HG02623 (cell line): ENCODE data around the gene PIK3AP1.
"Not testable (repeated sequence)": the region's sequence is repeated elsewhere in the genome, so short reads cannot be mapped to it uniquely, and the experiment has no call there.

Experiments
- ATAC-seq: cut with Tn5 transposase; IDR thresholded peaks from one replicate; pipeline ENCODE4 v1.9.1; 2021; ENCODE audit warnings: moderate library complexity; ENCODE audit not compliant: unreplicated experiment

PIK3AP1 gene

DNA sequence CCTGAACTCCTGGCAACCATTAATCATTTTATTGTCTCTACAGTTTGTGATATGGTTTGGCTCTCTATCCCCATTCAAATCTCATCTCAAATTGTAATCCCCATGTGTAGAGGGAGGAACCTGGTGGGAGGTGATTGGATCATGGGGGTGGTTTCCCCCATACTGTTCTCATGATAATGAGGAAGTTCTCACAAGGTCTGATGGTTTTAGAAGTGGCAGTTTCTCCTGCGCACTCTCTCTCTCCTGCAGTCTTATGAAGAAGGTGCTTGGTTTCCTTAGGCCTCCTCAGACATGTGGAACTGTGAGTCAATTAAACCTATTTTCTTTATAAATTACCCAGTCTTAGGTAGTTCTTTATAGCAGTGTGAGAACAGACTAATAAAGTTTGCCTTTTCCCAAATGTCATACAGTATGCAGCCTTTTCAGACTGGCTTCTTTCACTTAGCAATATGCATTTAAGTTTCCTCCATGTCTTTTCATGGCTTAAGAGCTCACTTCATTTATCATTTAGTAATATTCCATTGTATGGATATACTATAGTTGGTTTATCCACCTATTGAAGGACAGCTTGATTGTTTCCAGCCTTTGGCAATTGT, 17.1 kb upstream of the PIK3AP1 start:
- not testable (repeated sequence) for ATAC-seq

DNA sequence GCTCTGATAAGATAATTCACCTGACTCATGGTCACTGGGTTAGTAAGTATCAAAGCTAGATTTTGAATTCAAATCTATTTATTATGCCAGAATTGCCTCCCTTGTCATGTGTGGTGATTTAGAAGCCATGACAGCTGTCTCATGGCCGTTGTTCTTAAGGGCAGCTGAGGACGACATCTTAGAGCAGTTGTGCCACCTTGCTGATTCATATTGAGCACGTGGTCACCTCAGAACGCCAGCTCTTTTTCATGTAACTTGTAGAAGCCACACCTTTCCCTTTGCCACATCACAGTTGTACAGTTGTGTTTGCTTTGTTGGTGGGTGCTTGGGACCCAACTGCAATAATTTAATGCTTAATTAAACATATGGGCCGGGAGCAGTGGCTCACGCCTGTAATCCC, 4.3 kb upstream of the PIK3AP1 start:
- no peak for ATAC-seq

DNA sequence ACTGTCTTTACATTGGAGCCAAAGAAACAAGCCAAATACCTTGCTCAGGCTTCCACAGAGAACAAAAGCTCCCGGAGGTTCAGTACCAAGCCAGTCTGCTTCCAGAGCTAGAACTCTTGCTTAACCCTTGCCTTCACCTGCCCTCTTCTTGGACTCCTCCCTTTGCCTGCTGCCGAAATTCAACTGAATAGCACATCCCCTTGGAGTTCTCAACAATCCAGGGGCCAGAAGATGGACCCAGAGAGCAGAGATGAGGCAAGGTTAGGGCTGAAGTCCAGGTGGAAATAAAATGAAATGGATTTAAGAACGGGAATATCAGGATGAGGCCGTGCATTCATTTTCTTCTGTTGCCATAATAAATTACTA, 876 bp upstream of the PIK3AP1 start:
- ATAC-seq = no peak

DNA sequence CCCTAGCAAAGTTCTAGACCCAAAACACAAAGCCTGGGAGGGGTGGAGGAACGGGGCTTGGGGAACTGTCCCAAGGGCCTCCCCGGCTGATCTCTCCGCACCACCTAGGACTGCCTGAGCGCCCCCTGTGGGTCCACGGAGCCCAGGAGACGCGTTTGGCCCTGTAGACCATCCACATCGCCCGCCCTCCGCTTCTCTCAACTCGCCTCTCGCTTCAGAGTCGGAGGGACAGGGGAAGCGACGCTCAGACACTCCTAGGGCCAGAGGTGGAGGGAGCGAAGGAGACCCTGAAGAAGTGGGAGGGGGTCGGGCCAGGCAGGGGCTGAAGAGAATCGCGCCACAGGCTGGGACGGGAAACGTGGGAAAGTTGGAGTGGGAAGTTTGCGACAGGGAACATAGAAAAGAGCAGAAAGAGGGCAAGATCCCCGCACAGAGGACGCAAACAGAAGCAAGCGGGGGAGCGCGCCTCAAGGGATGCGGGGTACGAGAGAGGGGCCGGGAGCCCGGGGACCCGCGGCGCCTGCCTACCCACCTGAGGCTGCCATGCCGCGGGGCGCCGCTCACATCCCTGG, 378 bp downstream of the PIK3AP1 start:
- ATAC-seq = peak; percentile 52

DNA sequence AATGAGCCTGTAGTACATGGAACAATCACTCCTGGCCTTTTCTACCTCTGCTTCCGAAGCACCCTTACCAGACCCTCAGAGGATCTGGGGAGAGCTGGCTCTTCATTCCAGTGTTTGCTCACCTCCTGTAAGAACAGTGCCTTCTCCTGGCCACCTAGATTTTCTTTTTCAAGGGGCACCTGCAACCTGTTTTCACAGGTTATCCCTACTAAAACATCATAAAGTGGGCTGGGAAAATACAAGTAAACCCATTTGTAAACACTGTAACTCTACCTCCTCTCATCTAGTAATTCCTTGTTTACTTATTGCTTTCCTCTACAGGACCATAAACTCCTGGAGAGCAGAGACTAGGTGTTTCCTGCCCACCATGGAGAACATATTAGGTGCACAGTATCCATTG, 1.1 kb downstream of the PIK3AP1 start:
- no peak for ATAC-seq

DNA sequence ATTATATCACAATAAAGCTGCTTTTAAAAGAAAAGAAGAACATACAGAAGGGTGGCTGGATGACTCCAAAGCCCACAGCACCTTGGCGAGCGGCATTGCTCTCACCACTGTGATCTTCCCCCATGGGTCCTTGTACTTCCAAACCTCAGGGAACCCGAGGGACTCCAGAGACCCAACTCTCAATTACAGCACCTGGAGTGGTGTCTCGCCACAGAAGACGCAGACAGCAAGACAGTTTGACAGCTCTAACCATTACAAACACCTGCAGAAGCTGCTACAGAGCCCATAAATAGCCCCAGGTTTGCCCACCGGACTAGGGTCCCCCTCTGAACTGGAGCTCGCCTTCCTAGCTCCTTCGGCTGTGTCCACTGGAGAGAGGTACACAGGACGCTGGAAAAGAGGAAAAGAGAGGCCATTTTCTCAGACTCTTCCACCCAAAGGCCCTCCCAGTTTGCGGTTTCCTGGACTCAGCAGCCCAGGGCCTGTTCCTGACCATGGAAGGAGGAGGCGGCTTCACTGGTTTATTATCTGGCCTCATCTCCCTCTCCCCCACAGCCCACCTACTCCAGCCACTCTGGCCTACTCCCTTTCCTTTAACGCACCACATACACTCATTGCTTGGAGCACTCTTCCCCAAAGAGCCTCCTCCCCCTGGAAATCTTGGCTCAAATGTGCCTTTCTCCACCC, 1.9 kb downstream of the PIK3AP1 start:
- no peak for ATAC-seq

DNA sequence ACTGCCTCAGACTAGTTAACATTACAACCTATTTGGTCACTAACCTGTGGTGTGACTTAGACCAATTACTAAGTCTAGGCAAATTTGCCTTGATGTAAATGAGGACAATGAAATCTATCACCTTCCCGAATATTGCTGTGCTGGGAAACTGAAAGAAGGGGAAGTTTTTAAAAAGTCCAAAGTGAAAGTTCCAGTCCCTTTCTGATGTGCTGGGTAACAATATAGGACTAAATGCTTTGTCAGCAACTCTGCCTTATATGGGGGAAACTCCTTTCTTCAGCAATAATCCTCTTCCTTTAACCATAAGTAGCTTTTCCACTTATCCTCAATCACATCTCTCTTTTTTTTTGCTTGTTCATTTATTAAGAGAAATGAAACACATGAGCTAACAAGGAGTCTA, 3.9 kb downstream of the PIK3AP1 start:
- ATAC-seq = no peak

DNA sequence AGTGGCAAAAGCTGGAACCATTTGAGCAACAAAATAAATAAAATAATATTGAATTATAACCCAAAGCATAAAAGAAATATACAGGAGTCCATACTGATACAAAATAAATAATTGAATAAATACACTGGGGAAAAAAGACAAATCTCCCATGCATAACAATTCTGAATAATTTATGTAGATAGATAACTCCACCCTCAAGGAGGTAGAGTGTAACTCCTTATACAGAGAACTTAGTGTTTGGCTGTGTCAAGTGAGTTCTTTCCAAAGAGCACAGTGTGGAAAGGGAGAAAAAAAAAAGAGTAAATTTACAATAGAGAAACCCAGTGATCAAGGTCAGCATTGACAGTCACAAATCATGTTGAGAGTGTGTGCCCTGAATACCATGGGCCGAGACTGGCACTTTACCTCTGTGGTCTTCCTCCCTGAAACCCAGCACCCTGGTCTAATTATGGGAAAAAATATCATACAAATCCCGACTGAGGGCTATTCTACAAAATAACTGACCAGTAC, 5.5 kb downstream of the PIK3AP1 start:
- no peak for ATAC-seq

DNA sequence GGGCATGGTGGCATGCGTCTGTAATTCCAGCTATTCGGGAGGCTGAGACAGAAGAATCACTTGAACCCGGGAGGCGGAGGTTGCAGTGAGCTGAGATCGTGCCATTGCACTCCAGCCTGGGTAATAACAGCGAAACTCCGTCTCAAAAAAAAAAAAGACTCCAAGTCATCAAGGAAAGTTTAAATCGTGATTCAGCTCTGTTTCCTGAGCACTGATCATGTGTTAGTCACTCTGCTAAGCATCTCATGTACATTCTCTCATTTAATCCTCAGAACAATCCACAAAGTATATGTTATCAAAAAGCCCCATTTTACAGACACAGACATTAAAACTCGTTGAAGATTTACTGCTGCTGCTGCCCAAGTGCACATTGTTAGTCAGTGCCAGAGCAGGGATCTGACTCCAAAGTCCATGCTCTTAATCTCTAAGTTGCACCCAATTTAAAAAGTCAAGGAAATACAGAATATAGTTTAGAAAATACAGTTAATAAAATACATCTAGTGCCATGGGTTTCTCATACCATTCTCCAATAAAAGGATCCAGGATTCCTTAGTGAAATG, 6.2 kb downstream of the PIK3AP1 start:
- no peak for ATAC-seq

DNA sequence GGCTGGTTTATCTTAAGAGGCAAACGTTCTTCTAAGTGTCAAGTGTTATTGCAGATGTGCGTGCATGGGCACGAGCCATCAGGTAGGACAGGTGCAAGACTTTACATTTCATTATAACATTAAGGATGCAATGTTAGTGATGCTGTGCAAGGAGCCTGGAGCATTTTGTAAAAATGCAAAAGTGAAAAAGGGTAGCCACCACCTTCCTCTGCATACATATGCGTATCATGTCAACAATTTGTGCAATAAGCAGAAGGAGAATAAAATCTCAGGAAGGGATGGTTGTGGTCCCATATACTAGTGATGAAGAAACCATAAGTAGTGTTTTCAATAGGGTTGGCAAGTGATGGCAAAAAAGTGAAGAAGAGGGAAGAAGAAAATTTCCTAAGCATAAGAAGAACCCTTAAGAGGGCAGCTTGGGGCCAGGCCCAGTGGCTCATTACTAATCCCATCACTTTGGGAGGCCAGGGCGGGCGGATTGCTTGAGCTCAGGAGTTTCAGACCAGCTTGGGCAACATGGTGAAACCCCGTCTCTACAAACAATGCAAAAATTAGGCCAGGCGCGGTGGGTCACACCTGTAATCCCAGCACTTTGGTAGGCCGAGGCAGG, 7.5 kb downstream of the PIK3AP1 start:
- ATAC-seq = no peak

DNA sequence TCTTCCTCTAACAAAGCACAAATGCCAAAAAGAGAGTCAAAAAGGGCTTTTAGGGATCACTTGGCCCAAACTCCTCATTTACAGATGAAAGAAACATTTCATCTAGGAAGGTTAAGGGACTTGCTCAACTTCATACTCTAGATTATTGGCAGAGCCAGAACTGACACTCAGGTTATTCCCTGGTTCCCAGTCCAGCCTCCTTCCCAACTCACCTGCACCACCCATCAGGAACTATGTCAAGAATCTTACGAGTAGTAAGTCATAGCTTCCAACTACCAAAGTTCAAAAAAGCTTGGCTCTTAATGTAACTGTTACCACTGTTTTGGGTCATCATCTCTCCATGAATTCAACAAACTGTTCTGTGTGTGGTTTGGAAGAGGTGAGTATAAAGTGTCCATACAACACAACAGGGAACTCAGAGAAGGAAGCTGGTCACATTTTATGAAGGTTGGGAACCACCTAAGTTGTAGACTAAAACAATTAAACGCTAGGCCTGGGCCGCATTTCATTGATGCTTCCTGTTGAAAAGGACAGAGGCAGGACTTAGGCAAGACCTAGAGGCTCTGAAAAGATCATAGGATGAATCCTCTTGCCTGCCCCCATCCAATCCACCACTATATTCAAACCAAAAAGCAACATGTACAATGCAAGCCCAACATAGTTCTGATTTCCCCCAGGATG, 9.1 kb downstream of the PIK3AP1 start:
- no peak for ATAC-seq

DNA sequence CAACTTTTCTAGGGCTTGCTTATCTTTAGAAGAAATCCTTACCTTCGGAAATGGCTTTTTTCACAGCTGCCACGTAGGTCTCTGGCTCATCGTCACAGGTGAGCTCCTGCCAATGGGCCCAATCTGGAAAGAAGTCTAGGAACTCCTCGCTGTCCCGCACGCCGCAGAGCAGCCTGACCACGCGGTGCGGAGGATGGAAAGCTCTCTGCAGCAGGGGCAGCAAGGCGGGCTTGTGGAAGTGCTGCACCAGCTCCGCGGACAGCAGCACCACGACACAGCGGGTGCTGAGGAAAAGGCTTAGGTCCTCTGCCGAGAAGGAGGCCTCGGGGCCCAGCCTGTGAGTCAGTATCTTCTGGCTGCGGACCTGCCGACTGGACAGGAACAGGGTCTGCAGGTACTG, 10.8 kb downstream of the PIK3AP1 start:
- no peak for ATAC-seq

DNA sequence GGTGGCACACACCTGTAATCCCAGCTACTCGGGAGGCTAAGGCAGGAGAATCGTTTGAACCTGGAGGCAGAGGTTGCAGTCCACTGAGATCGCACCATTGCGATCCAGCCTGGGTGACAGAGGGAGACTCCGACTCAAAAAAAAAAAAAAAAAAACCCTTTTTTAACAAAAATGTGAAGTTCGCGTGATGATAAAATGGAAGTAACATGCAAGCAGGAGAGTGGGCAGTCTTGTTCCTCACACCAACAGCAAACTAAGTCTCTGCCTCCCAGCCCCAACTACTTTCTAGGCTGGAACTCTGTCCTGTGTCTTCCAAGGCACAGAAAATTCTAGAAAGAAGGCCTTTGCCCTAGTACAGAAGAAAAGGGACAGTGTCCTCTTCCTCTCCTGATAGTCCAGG, 11.3 kb downstream of the PIK3AP1 start:
- ATAC-seq = no peak

DNA sequence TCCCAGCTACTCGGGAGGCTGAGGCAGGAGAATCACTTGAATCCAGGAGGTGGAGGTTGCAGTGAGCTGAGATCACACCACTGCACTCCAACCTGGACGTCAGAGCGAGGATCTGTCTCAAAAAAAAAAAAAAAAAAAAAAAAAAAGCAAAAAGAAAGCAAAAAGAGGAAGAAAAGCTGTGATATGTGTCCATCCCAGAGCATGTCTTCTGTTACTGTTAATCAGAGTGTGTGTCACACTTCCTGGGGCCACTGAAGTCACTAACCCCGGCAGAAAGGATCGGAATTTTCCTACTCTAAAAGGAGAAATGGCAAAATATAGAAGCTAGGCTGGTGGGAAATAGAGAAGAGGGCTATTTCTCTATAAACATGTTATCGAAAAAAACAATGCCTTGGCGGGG, 11.9 kb downstream of the PIK3AP1 start:
- ATAC-seq = no peak

DNA sequence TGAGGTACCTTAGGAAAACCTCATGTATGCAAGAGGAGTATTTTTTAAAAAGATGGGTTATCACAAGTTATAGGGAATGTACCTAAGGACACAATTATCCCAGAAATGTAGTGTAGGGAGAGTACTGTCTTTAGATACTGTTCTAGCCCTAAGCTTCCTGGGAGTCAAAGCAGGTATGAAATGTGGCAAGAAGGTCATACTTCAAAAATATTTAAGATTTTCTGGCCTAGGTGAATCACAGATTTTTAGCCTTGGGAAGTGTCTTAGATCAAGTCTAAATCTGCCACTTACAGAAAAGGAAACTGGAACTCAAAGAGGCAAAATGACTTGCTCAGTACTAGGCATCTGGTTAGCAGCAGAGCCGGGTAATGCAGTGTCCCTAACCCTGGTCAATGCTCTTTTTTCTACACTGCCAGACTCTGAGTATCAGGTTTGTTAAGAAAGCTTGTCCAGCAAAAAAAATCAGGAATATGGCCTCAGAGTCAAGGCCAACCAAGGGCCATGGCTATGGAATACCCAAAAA, 13.9 kb downstream of the PIK3AP1 start:
- no peak for ATAC-seq

DNA sequence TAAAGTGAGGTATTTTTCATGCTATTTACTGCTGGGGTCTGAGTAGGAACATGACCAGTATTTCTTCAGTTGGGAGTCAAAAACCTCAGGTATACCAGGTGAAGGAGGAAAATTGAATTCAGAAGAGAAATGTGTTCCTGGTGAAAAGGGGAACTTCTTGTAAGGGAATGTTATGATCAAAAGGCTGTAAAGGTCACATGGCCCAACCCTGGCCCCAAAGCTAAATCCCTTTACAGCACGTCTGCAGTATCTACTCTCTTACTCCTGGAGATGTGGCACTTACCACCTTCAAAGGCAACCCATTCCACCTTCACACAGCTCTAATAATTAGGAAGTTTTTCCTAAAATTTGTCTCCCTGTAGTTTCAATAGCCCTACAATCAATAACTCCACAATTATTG, 15.2 kb downstream of the PIK3AP1 start:
- no peak for ATAC-seq

DNA sequence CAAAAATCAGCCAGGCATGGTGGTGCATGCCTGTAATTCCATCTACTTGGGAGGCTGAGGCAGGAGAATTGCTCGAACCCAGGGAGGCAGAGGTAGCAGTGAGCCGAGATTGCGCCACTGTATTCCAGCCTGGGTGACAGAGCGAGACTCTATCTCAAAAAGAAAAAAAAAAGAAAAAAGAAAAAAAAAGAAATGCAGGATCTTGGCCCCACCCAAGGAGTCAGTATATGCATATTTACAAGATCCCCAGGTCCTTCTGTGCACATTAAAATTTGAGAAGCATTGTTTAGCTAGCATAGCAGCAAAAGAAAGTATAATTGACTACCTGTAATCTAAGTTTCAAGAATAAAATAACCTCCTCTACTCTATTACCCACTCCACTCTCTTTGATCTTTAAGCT, 15.8 kb downstream of the PIK3AP1 start:
- ATAC-seq = no peak

DNA sequence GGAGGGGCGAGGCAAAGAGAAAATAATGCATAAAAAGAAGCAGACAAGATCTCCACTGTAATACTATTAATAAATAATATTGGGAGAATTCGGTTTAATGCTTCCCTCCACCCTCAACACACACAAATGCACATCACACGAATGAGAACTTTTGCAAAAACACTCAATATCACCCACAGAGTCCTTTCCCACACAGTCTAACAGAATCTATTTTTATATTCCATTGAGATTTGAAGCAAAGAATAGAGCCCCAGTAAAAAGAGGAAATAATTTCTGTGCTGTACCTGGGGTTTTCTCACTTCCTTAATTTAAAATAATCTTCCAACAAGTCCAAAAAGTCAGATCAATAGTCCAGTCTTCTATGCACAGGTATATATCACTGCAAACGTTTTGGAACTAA, 17.0 kb downstream of the PIK3AP1 start:
- ATAC-seq = no peak

DNA sequence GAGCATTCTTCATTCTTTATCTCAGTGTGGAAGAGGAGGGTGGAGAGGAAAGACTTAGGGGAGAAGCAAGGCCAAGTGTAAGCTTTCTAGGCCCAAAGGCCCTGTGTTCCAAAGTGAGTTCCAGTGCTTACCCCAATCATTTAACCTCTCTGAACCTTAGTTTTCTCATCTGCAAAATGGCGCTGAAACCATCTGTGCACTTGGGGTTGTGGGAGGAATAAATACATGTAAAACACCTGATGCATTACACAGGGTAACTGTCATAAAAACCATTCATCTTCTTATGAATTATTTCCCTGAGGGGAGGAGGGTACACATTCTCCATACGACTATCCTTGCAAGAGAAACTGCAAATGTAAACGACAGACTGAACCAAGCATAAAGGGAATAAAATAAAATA, 19.0 kb downstream of the PIK3AP1 start:
- no peak for ATAC-seq

DNA sequence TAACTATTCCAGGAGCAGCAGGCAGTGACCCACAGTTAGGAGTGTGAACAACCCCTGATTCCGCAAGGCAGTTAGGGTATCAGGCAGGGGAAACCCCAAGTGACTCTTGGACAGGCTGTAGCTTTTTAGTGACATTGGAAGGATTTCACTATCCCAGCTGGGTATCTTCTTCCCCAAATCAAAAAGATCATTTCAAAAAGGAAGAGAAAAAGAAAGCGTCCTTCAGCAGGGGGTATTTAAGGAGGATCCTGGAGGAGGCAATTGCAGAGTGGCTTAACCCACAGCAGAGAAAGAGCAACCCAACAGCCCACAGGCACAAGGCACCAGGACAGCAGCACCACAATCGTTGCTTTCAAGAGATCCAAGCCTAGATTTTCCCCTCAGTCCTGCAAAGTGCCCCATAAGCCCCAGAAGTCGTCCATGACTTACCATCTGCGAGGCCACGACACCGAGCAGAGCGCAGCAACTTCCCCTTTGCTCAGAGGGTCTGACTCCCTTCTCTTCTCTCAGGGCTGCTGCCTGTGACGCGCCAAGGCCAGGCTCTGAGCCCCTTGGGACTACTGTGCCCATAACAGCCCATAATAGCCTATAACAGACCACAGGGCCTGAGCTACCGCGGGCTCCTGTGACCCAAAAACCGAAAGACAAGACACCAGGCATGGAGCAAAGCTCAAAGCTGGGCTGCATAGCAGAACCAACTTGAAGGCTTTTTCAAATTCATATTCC, 19.8 kb downstream of the PIK3AP1 start:
- peak; percentile 58 for ATAC-seq
